GM23338 (cell line): ENCODE results near the gene ALDH1A1. TPM values are rescaled to one million over a fixed set of nuclear protein-coding genes. Genes with fewer than 3 reads are reported as not detected.

Experiments used
- ATAC-seq: fragments of 200-7000 bp; cut with Tn5 transposase; 3 replicates; pipeline ENCODE4 v1.9.1; 2020
- DNase-seq: peaks from one replicate; pipeline ENCODE4 v3.0.0-alpha.2; 2015; ENCODE audit warnings: low spot score
- H2AFZ ChIP-seq: fragments of 200-600 bp; sonication (generic); 2 replicates; pipeline ENCODE4 v1.8.0; 2016; ENCODE audit warnings: antibody characterized with exemption, mild to moderate bottlenecking, moderate library complexity
- H3F3A ChIP-seq: fragments of 200-600 bp; sonication (generic); replicated peaks from 2 replicates; pipeline ENCODE4 v1.8.0; 2017; ENCODE audit warnings: antibody characterized with exemption, mixed run types, low read depth
- H3K27ac ChIP-seq: fragments of 200-600 bp; sonication (generic); 2 replicates; pipeline ENCODE4 v1.6.1; 2016; ENCODE audit warnings: low read depth
- H3K27me3 ChIP-seq: fragments of 200-600 bp; sonication (generic); 2 replicates; pipeline ENCODE4 v1.8.0; 2016; ENCODE audit warnings: mild to moderate bottlenecking, mixed run types, moderate library complexity; ENCODE audit not compliant: insufficient read depth
- H3K36me3 ChIP-seq: fragments of 200-600 bp; sonication (generic); 2 replicates; pipeline ENCODE4 v1.8.0; 2016; ENCODE audit warnings: mild to moderate bottlenecking; ENCODE audit not compliant: insufficient read depth
- H3K4me1 ChIP-seq: fragments of 200-600 bp; sonication (generic); 2 replicates; pipeline ENCODE4 v1.8.0; 2016; ENCODE audit warnings: mild to moderate bottlenecking, moderate library complexity; ENCODE audit not compliant: insufficient read depth
- H3K4me2 ChIP-seq: fragments of 200-600 bp; sonication (generic); 2 replicates; pipeline ENCODE4 v1.7.1; 2017; ENCODE audit warnings: mixed run types
- H3K4me3 ChIP-seq: fragments of 200-600 bp; sonication (generic); 2 replicates; pipeline ENCODE4 v1.6.1; 2016; ENCODE audit warnings: mixed run types
- H3K79me2 ChIP-seq: fragments of 200-600 bp; sonication (generic); replicated peaks from 2 replicates; pipeline ENCODE4 v1.8.0; 2017; ENCODE audit warnings: mild to moderate bottlenecking; ENCODE audit not compliant: insufficient read depth
- H3K9me2 ChIP-seq: fragments of 200-600 bp; sonication (generic); 2 replicates; pipeline ENCODE4 v1.8.0; 2017; ENCODE audit not compliant: insufficient read depth
- H4K20me1 ChIP-seq: fragments of 200-600 bp; sonication (generic); replicated peaks from 2 replicates; pipeline ENCODE4 v1.8.0; 2017; ENCODE audit warnings: mild to moderate bottlenecking; ENCODE audit not compliant: insufficient read depth
- H3K27ac Mint-ChIP-seq: 2 replicates; pipeline ENCODE4 v1.8.0; 2020; ENCODE audit warnings: inconsistent platforms, mild to moderate bottlenecking, moderate library complexity, mixed read lengths
- H3K27me3 Mint-ChIP-seq: 3 replicates; pipeline ENCODE4 v1.8.0; 2022; ENCODE audit warnings: low read depth, mild to moderate bottlenecking, moderate library complexity, mixed read lengths, inconsistent platforms; ENCODE audit not compliant: insufficient read depth, poor library complexity
- H3K36me3 Mint-ChIP-seq: 3 replicates; pipeline ENCODE4 v1.8.0; 2021; ENCODE audit warnings: low read depth, mild to moderate bottlenecking, inconsistent platforms, moderate library complexity, mixed read lengths
- H3K4me1 Mint-ChIP-seq: 3 replicates; pipeline ENCODE4 v1.8.0; 2020; ENCODE audit warnings: mild to moderate bottlenecking, inconsistent platforms, mixed read lengths
- H3K4me3 Mint-ChIP-seq: 3 replicates; pipeline ENCODE4 v1.8.0; 2021; ENCODE audit warnings: moderate library complexity, mild to moderate bottlenecking, inconsistent platforms, mixed read lengths
- H3K9me3 Mint-ChIP-seq: 3 replicates; pipeline ENCODE4 v1.8.0; 2020; ENCODE audit warnings: moderate library complexity, mild to moderate bottlenecking, inconsistent platforms, mixed read lengths
- CREB1 ChIP-seq: fragments of 250-450 bp; sonication (Bioruptor Pico); IDR thresholded peaks from 2 replicates; pipeline ENCODE4 v1.5.0; 2020; ENCODE audit warnings: low read depth, mild to moderate bottlenecking, moderate library complexity
- CTCF ChIP-seq, 2 experiments: fragments of 200-600 bp in 1 of 2; sonication (generic) in 1 of 2; conservative IDR thresholded peaks; 2 replicates each; pipeline versions ENCODE4 v1.5.1 to v1.6.1; 2016 to 2017; ENCODE audit warnings: antibody characterized with exemption in 2 of 2, low read depth in 2 of 2, mild to moderate bottlenecking in 2 of 2, moderate library complexity in 1 of 2
- EZH2 ChIP-seq: fragments of 200-600 bp; sonication (generic); IDR thresholded peaks from one replicate; pipeline ENCODE4 v1.8.0; 2017; ENCODE audit warnings: antibody characterized with exemption, mild to moderate bottlenecking, low read depth; ENCODE audit not compliant: unreplicated experiment
- EZH2phosphoT487 ChIP-seq: fragments of 200-600 bp; sonication (generic); IDR thresholded peaks from one replicate; pipeline ENCODE4 v1.8.1; 2018; ENCODE audit warnings: antibody characterized with exemption; ENCODE audit not compliant: unreplicated experiment
- JUNB ChIP-seq: IDR thresholded peaks from one replicate; pipeline ENCODE4 v1.6.1; 2016; ENCODE audit warnings: antibody characterized with exemption; ENCODE audit not compliant: unreplicated experiment
- NANOG ChIP-seq: IDR thresholded peaks from 2 replicates; pipeline ENCODE4 v1.6.1; 2016; ENCODE audit warnings: antibody characterized with exemption, borderline replicate concordance
- POLR2AphosphoS5 ChIP-seq: IDR thresholded peaks from 2 replicates; pipeline ENCODE4 v1.6.1; 2016; ENCODE audit warnings: antibody characterized with exemption, low read depth
- STAT1 ChIP-seq: IDR thresholded peaks from one replicate; pipeline ENCODE4 v1.6.1; 2016; ENCODE audit warnings: antibody characterized with exemption; ENCODE audit not compliant: unreplicated experiment
- ZNF114 ChIP-seq: fragments of 250-450 bp; sonication (Bioruptor Pico); IDR thresholded peaks from 2 replicates; pipeline ENCODE4 v1.5.0; 2020; ENCODE audit warnings: mild to moderate bottlenecking, moderate library complexity
- ZNF331 ChIP-seq: fragments of 250-450 bp; sonication (Bioruptor Pico); IDR thresholded peaks from 2 replicates; pipeline ENCODE4 v1.5.0; 2020; ENCODE audit warnings: low read depth, mild to moderate bottlenecking, moderate library complexity
- ZNF462 ChIP-seq: fragments of 250-450 bp; sonication (Bioruptor Pico); IDR thresholded peaks from 2 replicates; pipeline ENCODE4 v1.5.0; 2020; ENCODE audit warnings: mild to moderate bottlenecking, moderate library complexity
- polyA plus RNA-seq: library from polyadenylated mRNA; unstranded; fragments of >200 nt; fragmentation: Nextera tagmentation; extraction: Ambion mirVana; gene quantifications from 2 replicates; pipeline ENCODE4 v1.2.1, GENCODE V29; 2016
- total RNA-seq: library from RNA; depleted of rRNA; stranded (reverse); fragments of >200 nt; shearing (Covaris generic); gene quantifications from 2 replicates; pipeline ENCODE4 v1.2.3, GENCODE V29; 2014
- TF ChIP-seq, protein P1 (sequence below): IDR thresholded peaks from 2 replicates; pipeline ENCODE4 v1.6.1; 2016; ENCODE audit warnings: antibody characterized with exemption
- TF ChIP-seq, protein P2 (sequence below): IDR thresholded peaks from one replicate; pipeline ENCODE4 v1.6.1; 2018; ENCODE audit warnings: antibody characterized with exemption; ENCODE audit not compliant: unreplicated experiment

ALDH1A1 gene
- total and polyA plus RNA-seq, 2 experiments from 2014 or later, result 2.1 to 3.4 TPM

DNA sequence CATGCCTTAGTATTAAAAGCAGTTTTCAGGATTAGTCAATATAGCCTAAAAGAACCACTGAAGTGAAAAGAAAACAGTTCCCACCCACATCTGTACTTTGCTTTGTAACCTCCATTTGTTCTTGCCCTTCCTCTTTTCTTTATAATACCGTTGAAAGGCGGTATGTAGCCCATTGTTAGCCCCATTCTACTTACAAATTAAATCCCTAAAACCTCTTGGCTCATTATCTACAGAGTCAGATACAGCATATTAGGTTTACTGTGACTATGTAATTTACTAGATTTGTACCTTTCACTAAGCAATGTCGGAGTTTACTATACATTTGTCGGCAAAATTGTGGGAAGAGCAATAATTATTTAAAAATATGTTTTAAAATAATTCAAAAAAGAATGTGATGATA is 17.3 kb downstream of the ALDH1A1 start:
- no peak overlapping the region for H3K27ac ChIP-seq
- ATAC-seq (no peak), DNase-seq (no peak)
- TF ChIP-seq POLR2AphosphoS5 (no peak), EZH2phosphoT487 (no peak), EZH2 (no peak), ZNF462 (CRISPR knock-in tag) (no peak), STAT1 (no peak), ZNF331 (no peak), NANOG (no peak), CTCF (conservative IDR thresholded peaks at IDR 0.05; ENCODE audit: low read depth in 2 of 2) (no peak), CREB1 (CRISPR knock-in tag) (no peak), JUNB (no peak), ZNF114 (CRISPR knock-in tag) (no peak)
- TF ChIP-seq, protein P1, sequence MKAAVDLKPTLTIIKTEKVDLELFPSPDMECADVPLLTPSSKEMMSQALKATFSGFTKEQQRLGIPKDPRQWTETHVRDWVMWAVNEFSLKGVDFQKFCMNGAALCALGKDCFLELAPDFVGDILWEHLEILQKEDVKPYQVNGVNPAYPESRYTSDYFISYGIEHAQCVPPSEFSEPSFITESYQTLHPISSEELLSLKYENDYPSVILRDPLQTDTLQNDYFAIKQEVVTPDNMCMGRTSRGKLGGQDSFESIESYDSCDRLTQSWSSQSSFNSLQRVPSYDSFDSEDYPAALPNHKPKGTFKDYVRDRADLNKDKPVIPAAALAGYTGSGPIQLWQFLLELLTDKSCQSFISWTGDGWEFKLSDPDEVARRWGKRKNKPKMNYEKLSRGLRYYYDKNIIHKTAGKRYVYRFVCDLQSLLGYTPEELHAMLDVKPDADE, result no peak
- TF ChIP-seq, protein P2, sequence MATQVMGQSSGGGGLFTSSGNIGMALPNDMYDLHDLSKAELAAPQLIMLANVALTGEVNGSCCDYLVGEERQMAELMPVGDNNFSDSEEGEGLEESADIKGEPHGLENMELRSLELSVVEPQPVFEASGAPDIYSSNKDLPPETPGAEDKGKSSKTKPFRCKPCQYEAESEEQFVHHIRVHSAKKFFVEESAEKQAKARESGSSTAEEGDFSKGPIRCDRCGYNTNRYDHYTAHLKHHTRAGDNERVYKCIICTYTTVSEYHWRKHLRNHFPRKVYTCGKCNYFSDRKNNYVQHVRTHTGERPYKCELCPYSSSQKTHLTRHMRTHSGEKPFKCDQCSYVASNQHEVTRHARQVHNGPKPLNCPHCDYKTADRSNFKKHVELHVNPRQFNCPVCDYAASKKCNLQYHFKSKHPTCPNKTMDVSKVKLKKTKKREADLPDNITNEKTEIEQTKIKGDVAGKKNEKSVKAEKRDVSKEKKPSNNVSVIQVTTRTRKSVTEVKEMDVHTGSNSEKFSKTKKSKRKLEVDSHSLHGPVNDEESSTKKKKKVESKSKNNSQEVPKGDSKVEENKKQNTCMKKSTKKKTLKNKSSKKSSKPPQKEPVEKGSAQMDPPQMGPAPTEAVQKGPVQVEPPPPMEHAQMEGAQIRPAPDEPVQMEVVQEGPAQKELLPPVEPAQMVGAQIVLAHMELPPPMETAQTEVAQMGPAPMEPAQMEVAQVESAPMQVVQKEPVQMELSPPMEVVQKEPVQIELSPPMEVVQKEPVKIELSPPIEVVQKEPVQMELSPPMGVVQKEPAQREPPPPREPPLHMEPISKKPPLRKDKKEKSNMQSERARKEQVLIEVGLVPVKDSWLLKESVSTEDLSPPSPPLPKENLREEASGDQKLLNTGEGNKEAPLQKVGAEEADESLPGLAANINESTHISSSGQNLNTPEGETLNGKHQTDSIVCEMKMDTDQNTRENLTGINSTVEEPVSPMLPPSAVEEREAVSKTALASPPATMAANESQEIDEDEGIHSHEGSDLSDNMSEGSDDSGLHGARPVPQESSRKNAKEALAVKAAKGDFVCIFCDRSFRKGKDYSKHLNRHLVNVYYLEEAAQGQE, result no peak
- H3K36me3 ChIP-seq, result no peaks in the 10 kb centered on the region
- no peak overlapping the region for H2AFZ ChIP-seq
- H3K9me2 ChIP-seq, result no peaks in the 10 kb centered on the region
- H3K79me2 ChIP-seq, result no peaks in the 10 kb centered on the region
- H3K4me1 Mint-ChIP-seq, result no peaks in the 10 kb centered on the region
- H3K36me3 Mint-ChIP-seq, result no peaks in the 10 kb centered on the region
- no peaks in the 10 kb centered on the region for H4K20me1 ChIP-seq
- no peaks in the 10 kb centered on the region for H3K4me1 ChIP-seq
- no peaks in the 10 kb centered on the region for H3K27me3 ChIP-seq
- no peaks in the 10 kb centered on the region for H3K9me3 Mint-ChIP-seq
- H3K27ac Mint-ChIP-seq, result no peak overlapping the region
- no peak overlapping the region for H3K4me3 ChIP-seq
- no peak overlapping the region for H3K4me2 ChIP-seq
- no peak overlapping the region for H3K4me3 Mint-ChIP-seq
- H3K27me3 Mint-ChIP-seq, result no peaks in the 10 kb centered on the region
- no peaks in the 10 kb centered on the region for H3F3A ChIP-seq
